ENCODE results near the gene AGBL4.

DNA sequence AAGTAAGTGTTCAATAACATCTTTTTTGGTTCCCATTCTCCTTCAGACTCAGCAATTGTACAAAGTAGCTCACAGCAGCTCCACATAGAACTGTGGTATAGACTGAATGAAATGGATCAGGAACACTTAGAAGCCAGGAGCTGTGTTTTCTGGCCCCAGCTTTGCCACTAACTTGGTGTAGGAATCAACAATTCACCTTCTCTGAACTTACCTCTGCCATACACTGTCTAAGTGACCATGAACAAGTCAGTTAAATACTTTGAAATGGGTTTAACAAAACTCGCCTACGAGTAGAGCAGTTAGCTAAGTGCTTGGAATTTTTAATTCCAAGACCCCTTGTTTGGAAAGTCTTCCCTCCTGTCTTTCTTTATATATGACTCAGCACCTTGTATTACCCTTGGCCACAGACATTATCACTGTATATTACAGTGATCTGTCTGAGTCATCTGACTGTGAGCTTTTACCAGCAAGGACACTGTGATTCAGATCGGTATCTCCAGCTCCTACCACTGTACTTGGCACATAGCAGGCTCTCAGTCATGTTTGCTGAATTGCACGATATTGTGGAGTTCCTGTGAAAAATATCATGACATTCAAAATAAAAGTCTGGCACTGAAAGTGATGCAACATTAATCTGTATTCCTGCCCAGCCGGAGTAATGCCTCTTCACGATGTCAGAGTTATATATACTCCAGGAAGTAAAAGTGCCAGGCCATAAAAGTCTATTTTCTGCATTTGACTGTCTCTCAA lies 1145.4 kb downstream of the AGBL4 start:
- TF ChIP-seq, protein P1, sequence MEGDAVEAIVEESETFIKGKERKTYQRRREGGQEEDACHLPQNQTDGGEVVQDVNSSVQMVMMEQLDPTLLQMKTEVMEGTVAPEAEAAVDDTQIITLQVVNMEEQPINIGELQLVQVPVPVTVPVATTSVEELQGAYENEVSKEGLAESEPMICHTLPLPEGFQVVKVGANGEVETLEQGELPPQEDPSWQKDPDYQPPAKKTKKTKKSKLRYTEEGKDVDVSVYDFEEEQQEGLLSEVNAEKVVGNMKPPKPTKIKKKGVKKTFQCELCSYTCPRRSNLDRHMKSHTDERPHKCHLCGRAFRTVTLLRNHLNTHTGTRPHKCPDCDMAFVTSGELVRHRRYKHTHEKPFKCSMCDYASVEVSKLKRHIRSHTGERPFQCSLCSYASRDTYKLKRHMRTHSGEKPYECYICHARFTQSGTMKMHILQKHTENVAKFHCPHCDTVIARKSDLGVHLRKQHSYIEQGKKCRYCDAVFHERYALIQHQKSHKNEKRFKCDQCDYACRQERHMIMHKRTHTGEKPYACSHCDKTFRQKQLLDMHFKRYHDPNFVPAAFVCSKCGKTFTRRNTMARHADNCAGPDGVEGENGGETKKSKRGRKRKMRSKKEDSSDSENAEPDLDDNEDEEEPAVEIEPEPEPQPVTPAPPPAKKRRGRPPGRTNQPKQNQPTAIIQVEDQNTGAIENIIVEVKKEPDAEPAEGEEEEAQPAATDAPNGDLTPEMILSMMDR (conservative IDR thresholded peaks at IDR 0.05 in 1 of 2, IDR thresholded peaks at IDR 0.05 in 1 of 2; ENCODE audit: extremely low read depth in 1 of 2, insufficient read depth in 1 of 2, low read depth in 1 of 2, low read length in 2 of 2) = no peak
- TF ChIP-seq EZH2 (IDR thresholded peaks at IDR 0.05; ENCODE audit: borderline replicate concordance, low read length) = no peak

Data from mammary epithelial cell (primary cell).